Measurements from ENCODE around the gene GBP2.

The GBP2 gene

GRCh38 chr1:89065079-89065868 is 60.6 kb downstream of the GBP2 start, which contains the start of gene GBP1:
GBP1 (minus strand) TSS chr1:89065208; CDS start chr1:89063234, 1,974 bp downstream.
- FAIRE-seq = peak; percentile 51
- DNase-seq (ENCODE audit: insufficient read length, low spot score) = no peak
- TF ChIP-seq SPI1 (IDR thresholded peaks at IDR 0.05; ENCODE audit: low read depth, low read length) (no peak), POU2F2 (IDR thresholded peaks at IDR 0.05; ENCODE audit: low read depth, low read length) (no peak), TAF1 (IDR thresholded peaks at IDR 0.05; ENCODE audit: low read depth, low read length) (no peak), POLR2A (IDR thresholded peaks at IDR 0.05; ENCODE audit: low read depth, low read length) (no peak), PAX5 (IDR thresholded peaks at IDR 0.05; ENCODE audit: insufficient read depth, low read length, severe bottlenecking) (no peak), POLR2AphosphoS5 (IDR thresholded peaks at IDR 0.05; ENCODE audit: low read depth, low read length) (no peak)

- DNase-seq (ENCODE audit: insufficient read length, low spot score) = no peak
- FAIRE-seq = peak; percentile 86
- TF ChIP-seq PAX5 (IDR thresholded peaks at IDR 0.05; ENCODE audit: insufficient read depth, low read length, severe bottlenecking) (no peak), TAF1 (IDR thresholded peaks at IDR 0.05; ENCODE audit: low read depth, low read length) (no peak), POLR2AphosphoS5 (IDR thresholded peaks at IDR 0.05; ENCODE audit: low read depth, low read length) (no peak), SPI1 (IDR thresholded peaks at IDR 0.05; ENCODE audit: low read depth, low read length) (no peak), POLR2A (IDR thresholded peaks at IDR 0.05; ENCODE audit: low read depth, low read length) (no peak), POU2F2 (IDR thresholded peaks at IDR 0.05; ENCODE audit: low read depth, low read length) (no peak)
Measured at GRCh38 chr1:89064632-89065031, 61.3 kb downstream of the GBP2 start.

- DNase-seq (ENCODE audit: insufficient read length, low spot score) (no peak), FAIRE-seq (no peak)
- no peak for TF ChIP-seq TAF1 (IDR thresholded peaks at IDR 0.05; ENCODE audit: low read depth, low read length)
- no peak for TF ChIP-seq SPI1 (IDR thresholded peaks at IDR 0.05; ENCODE audit: low read depth, low read length)
- no peak for TF ChIP-seq PAX5 (IDR thresholded peaks at IDR 0.05; ENCODE audit: insufficient read depth, low read length, severe bottlenecking)
- TF ChIP-seq POLR2AphosphoS5 (IDR thresholded peaks at IDR 0.05; ENCODE audit: low read depth, low read length) = no peak
- TF ChIP-seq POLR2A (IDR thresholded peaks at IDR 0.05; ENCODE audit: low read depth, low read length) = no peak
- TF ChIP-seq POU2F2 (IDR thresholded peaks at IDR 0.05; ENCODE audit: low read depth, low read length) = no peak
Measured at GRCh38 chr1:89063094-89063493, 62.8 kb downstream of the GBP2 start.

GRCh38 chr1:89060091-89060490 is 65.8 kb downstream of the GBP2 start:
- DNase-seq (ENCODE audit: insufficient read length, low spot score) = no peak
- FAIRE-seq = no peak
- no peak for TF ChIP-seq POU2F2 (IDR thresholded peaks at IDR 0.05; ENCODE audit: low read depth, low read length)
- TF ChIP-seq POLR2A (IDR thresholded peaks at IDR 0.05; ENCODE audit: low read depth, low read length) = no peak
- TF ChIP-seq SPI1 (IDR thresholded peaks at IDR 0.05; ENCODE audit: low read depth, low read length) = no peak
- no peak for TF ChIP-seq PAX5 (IDR thresholded peaks at IDR 0.05; ENCODE audit: insufficient read depth, low read length, severe bottlenecking)
- no peak for TF ChIP-seq TAF1 (IDR thresholded peaks at IDR 0.05; ENCODE audit: low read depth, low read length)
- no peak for TF ChIP-seq POLR2AphosphoS5 (IDR thresholded peaks at IDR 0.05; ENCODE audit: low read depth, low read length)

Data from GM12891 (cell line).